ENCODE data around the gene ENOPH1. TPM values are rescaled to one million over a fixed set of nuclear protein-coding genes. Genes with fewer than 3 reads are reported as not detected.

ENOPH1 gene
- total and polyA plus RNA-seq, 2 of the 4 experiments (the other 2 are of a cell fraction) = 18.0 to 36.0 TPM

DNA sequence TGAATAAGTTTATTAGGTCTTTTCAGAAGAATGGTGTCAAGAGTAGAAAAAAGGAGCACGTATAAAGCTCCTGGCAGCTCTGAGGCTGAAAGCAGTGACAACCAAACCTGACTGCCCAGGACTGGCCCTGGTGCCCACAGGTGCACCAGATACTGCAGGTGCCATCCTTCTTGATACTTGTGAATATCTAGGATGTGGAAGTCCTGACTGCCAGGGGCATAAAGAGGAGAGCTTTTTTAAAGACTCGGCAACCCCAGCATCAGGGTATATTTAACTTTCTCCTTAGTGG, 70.7 kb downstream of the ENOPH1 start:
- Histone ChIP-seq H3K14ac (replicated peaks; ENCODE audit: low read depth, low read length) (no peak overlapping the region), H3K4me1 (ENCODE audit: control insufficient read depth, insufficient read depth, low read length) (peaks cover 4% of the 10 kb centered on the region; the same call in 1 of the 2 replicates), H3K9ac (ENCODE audit: low read depth, low read length) (no peak overlapping the region), H2AK9ac (replicated peaks; ENCODE audit: low read depth, low read length, poor library complexity) (no peak overlapping the region), H3K27me3 (ENCODE audit: control insufficient read depth, insufficient read depth, low read length) (peaks cover 2% of the 10 kb centered on the region; the same call in 1 of the 2 replicates), H3K9me1 (ENCODE audit: insufficient read depth, low read length) (no peaks in the 10 kb centered on the region), H3K18ac (ENCODE audit: low read depth, low read length) (no peak overlapping the region), H3K56ac (ENCODE audit: extremely low read depth, insufficient read depth, low read length) (no peak overlapping the region), H3K23ac (ENCODE audit: low read depth, low read length) (no peak overlapping the region), H3K36me3 (ENCODE audit: control insufficient read depth, insufficient read depth, low read length) (no peaks in the 10 kb centered on the region), H3K4me3 (ENCODE audit: insufficient read depth, low read depth, low read length) (no peak overlapping the region), H3K79me1 (ENCODE audit: low read depth in 1 of 2, low read length in 2 of 2) (no peaks in the 10 kb centered on the region), H4K91ac (ENCODE audit: insufficient read depth, low read depth, low read length) (no peak overlapping the region), H4K20me1 (ENCODE audit: insufficient read depth, low read length) (no peaks in the 10 kb centered on the region), H4K5ac (ENCODE audit: low read depth, low read length) (no peak overlapping the region), H2BK5ac (ENCODE audit: low read depth, low read length, poor library complexity, severe bottlenecking) (no peak overlapping the region), H2BK120ac (ENCODE audit: low read depth, low read length) (no peak overlapping the region), H4K8ac (ENCODE audit: low read depth in 2 of 2, low read length in 2 of 2) (no peak overlapping the region), H3K4me2 (ENCODE audit: low read depth, low read length) (no peak overlapping the region), H3K4ac (ENCODE audit: low read depth, low read length) (no peak overlapping the region), H2BK15ac (ENCODE audit: low read depth, low read length) (no peak overlapping the region), H3K27ac (ENCODE audit: insufficient read depth, low read length) (no peak overlapping the region), H2BK20ac (ENCODE audit: low read depth, low read length) (no peak overlapping the region), H2AFZ (replicated peaks; ENCODE audit: low read length, poor library complexity) (no peak overlapping the region), H2AK5ac (ENCODE audit: low read depth, low read length) (no peak overlapping the region), H3K9me3 (ENCODE audit: control insufficient read depth, insufficient read depth, low read length) (no peaks in the 10 kb centered on the region)
- DNase-seq (no peak), ATAC-seq (ENCODE audit: low read depth) (no peak)
- TF ChIP-seq BHLHE40 (IDR thresholded peaks at IDR 0.05; ENCODE audit: low read depth, low read length) (no peak), MXI1 (IDR thresholded peaks at IDR 0.05; ENCODE audit: borderline replicate concordance, low read depth, low read length) (no peak), FOS (IDR thresholded peaks at IDR 0.05; ENCODE audit: low read depth, low read length) (no peak), POLR2A (IDR thresholded peaks at IDR 0.05; ENCODE audit: low read depth, low read length) (no peak), SMC3 (IDR thresholded peaks at IDR 0.05; ENCODE audit: low read depth, low read length) (no peak), MAFK (IDR thresholded peaks at IDR 0.05; ENCODE audit: low read depth, low read length) (no peak), CHD1 (IDR thresholded peaks at IDR 0.05; ENCODE audit: low read depth, low read length) (no peak), NFE2L2 (IDR thresholded peaks at IDR 0.05; ENCODE audit: low read depth, low read length) (no peak), RCOR1 (IDR thresholded peaks at IDR 0.05; ENCODE audit: insufficient replicate concordance, low read length) (no peak)
- TF ChIP-seq, protein P1, sequence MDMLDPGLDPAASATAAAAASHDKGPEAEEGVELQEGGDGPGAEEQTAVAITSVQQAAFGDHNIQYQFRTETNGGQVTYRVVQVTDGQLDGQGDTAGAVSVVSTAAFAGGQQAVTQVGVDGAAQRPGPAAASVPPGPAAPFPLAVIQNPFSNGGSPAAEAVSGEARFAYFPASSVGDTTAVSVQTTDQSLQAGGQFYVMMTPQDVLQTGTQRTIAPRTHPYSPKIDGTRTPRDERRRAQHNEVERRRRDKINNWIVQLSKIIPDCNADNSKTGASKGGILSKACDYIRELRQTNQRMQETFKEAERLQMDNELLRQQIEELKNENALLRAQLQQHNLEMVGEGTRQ (IDR thresholded peaks at IDR 0.05; ENCODE audit: low read depth, low read length) = no peak
- no TSS peak for BruUV-seq (replicated peaks)
- WGBS, 2 experiments (ENCODE audit: extremely low coverage in 2 of 2, insufficient read length in 1 of 2) = no CpG with 5 or more reads among the region's 2 CpGs
- intact Hi-C loops (cut with micrococcal nuclease) = no loop called here
- ChIA-PET CTCF (interaction anchor here (1.2 kb wide), 1 partner anchor 15 kb away, joined by 3 read pairs; no protein-coding TSS in a partner anchor), POLR2A (ENCODE audit: unreplicated experiment) (no interaction called here)
- dilution Hi-C loops (cut with HindIII; ENCODE audit: low sequenced_read_pairs, unreplicated experiment) = no loop called here
- in situ Hi-C loops (cut with MboI; ENCODE audit: low sequenced_read_pairs) = no loop called here
